ENCODE results near the gene MRC2.
"Not testable (repeated sequence)": the region's sequence is repeated elsewhere in the genome, so short reads cannot be mapped to it uniquely, and the experiment has no call there.

MRC2 gene

GRCh38 chr17:62627219-62627903, at the start of gene MRC2:
TSS of gene MRC2 (plus strand) at chr17:62627670. CDS start at chr17:62627803, 133 bp downstream.
- Mint-ChIP-seq H3K36me3 (no peaks in the 10 kb centered on the region), H3K27me3 (no peaks in the 10 kb centered on the region), H3K9me3 (ENCODE audit: low read depth) (no peaks in the 10 kb centered on the region), H3K4me1 (ENCODE audit: low read depth) (peaks cover 23% of the 10 kb centered on the region), H3K27ac (peak within 1 kb of the TSS; percentile 85), H3K4me3 (peak within 1 kb of the TSS; percentile 92)

DNA sequence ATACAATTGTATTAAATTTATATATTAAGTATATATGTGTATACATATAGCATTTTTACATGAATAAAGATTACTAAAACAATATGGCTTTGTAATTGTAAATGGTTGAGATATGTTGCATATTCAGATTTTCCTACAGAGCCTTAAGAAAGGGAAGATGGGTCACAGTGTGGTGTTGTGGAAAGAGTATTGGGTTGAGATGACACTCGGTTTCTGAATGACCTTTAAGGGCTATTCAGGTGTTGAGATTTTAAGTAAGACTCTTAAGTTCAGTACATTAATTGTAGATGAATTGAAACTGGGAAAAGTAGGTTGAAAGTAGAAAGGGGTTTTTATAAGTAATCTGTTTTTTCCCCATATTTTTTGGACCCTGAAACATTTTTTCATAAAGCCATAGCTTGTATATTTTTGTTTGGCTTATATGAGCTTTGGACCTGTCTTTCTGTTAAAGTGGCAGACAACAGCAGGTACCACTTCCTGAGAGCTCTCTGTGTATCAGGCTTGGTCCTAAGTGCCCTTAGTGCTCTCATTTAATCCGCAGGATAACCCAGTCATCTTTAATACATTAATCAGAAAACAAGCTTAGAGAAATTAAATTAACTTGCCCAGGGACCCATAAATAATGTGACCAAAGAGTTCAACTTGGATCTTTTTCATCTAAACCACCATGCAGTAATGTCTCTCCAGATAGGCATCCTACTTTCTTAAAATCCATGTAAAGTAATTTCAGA, 48.5 kb upstream of the MRC2 start:
- H3K27ac Mint-ChIP-seq = peak overlapping the region; percentile 24
- no peak overlapping the region for H3K4me3 Mint-ChIP-seq
- H3K4me1 Mint-ChIP-seq (ENCODE audit: low read depth) = peaks cover 2% of the 10 kb centered on the region
- peaks cover 7% of the 10 kb centered on the region for H3K36me3 Mint-ChIP-seq
- no peaks in the 10 kb centered on the region for H3K9me3 Mint-ChIP-seq (ENCODE audit: low read depth)
- no peaks in the 10 kb centered on the region for H3K27me3 Mint-ChIP-seq

DNA sequence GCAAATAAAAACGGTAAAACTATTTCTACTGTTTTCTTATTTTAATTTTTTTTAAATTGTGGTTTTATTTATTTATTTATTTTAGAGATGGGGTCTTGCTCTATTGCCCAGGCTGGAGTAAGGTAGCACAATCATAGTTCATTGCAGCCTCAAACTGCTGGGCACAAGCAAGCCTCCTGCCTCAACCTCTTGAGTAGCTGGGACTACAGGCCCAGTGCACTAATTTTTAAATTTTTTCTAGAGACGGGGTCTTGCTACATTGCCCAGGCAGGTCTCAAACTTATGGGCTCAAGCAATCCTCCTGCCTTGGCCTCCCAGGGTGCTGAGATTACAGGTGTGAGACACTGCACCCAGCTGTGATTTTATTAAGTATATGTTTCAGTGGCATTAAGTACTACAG, 46.5 kb upstream of the MRC2 start:
- H3K36me3 Mint-ChIP-seq = peaks cover 5% of the 10 kb centered on the region
- no peaks in the 10 kb centered on the region for H3K27me3 Mint-ChIP-seq
- H3K4me3 Mint-ChIP-seq = no peak overlapping the region
- H3K27ac Mint-ChIP-seq = no peak overlapping the region
- no peaks in the 10 kb centered on the region for H3K9me3 Mint-ChIP-seq (ENCODE audit: low read depth)
- H3K4me1 Mint-ChIP-seq (ENCODE audit: low read depth) = peaks cover 2% of the 10 kb centered on the region

GRCh38 chr17:62581764-62582163, 45.7 kb upstream of the MRC2 start:
- H3K27ac Mint-ChIP-seq = no peak overlapping the region
- no peak overlapping the region for H3K4me3 Mint-ChIP-seq
- peaks cover 2% of the 10 kb centered on the region for H3K4me1 Mint-ChIP-seq (ENCODE audit: low read depth)
- H3K27me3 Mint-ChIP-seq = no peaks in the 10 kb centered on the region
- peaks cover 5% of the 10 kb centered on the region for H3K36me3 Mint-ChIP-seq
- no peaks in the 10 kb centered on the region for H3K9me3 Mint-ChIP-seq (ENCODE audit: low read depth)

- Mint-ChIP-seq H3K27me3 (no peaks in the 10 kb centered on the region), H3K4me1 (ENCODE audit: low read depth) (peaks cover 2% of the 10 kb centered on the region), H3K9me3 (ENCODE audit: low read depth) (no peaks in the 10 kb centered on the region), H3K4me3 (no peak overlapping the region), H3K36me3 (no peaks in the 10 kb centered on the region), H3K27ac (no peak overlapping the region)
These were observed 39.9 kb upstream of the MRC2 start for GRCh38 chr17:62587554-62587953.

- Mint-ChIP-seq H3K27me3 (no peaks in the 10 kb centered on the region), H3K9me3 (ENCODE audit: low read depth) (no peaks in the 10 kb centered on the region), H3K4me1 (ENCODE audit: low read depth) (no peaks in the 10 kb centered on the region), H3K36me3 (peaks cover 2% of the 10 kb centered on the region), H3K27ac (no peak overlapping the region), H3K4me3 (no peak overlapping the region)
These were observed 39.4 kb upstream of the MRC2 start for GRCh38 chr17:62588109-62588508.

GRCh38 chr17:62591333-62591732, 36.1 kb upstream of the MRC2 start:
- H3K4me3 Mint-ChIP-seq = no peak overlapping the region
- peaks cover 5% of the 10 kb centered on the region for H3K36me3 Mint-ChIP-seq
- no peaks in the 10 kb centered on the region for H3K9me3 Mint-ChIP-seq (ENCODE audit: low read depth)
- no peaks in the 10 kb centered on the region for H3K4me1 Mint-ChIP-seq (ENCODE audit: low read depth)
- no peak overlapping the region for H3K27ac Mint-ChIP-seq
- no peaks in the 10 kb centered on the region for H3K27me3 Mint-ChIP-seq

GRCh38 chr17:62591822-62592221, 35.6 kb upstream of the MRC2 start:
- not testable (repeated sequence) for H3K4me1 Mint-ChIP-seq (ENCODE audit: low read depth); H3K27me3 Mint-ChIP-seq; H3K36me3 Mint-ChIP-seq; H3K4me3 Mint-ChIP-seq; H3K9me3 Mint-ChIP-seq (ENCODE audit: low read depth); H3K27ac Mint-ChIP-seq

DNA sequence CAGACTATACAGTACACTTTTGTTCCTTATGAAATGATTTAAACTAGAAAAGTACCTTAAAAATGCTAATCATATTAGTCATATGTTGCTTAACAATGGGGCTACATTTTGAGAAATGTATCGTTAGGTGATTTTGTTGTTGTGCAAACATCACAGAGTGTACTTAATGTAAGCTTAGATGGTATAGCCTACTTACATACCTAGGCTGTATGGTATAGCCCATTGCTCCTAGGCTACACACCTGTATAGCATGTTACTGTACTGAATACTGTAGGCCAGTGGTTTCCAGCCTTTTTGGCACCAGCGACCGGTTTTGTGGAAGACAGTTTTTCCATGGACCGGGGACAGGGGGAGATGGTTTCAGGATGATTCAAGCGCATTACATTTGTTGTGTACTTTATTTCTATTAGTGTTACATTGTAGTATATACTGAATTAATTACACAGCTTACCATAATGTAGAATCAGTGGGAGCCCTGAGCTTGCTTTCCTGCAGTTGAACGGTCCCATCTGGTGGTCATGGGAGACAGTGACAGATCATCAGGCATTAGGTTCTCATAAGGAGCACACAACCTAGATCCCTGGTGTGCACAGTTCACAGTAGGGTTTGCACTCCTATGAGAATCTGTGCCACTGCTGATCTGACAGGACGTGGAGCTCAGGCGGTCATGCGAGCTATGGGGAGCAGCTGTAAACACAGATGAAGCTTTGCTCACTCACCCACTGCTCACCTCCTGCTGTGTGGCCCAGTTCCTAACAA, 35.0 kb upstream of the MRC2 start:
- Mint-ChIP-seq H3K4me3 (no peak overlapping the region), H3K4me1 (ENCODE audit: low read depth) (no peaks in the 10 kb centered on the region), H3K27me3 (no peaks in the 10 kb centered on the region), H3K27ac (peak overlapping the region; percentile 23), H3K36me3 (peaks cover 15% of the 10 kb centered on the region), H3K9me3 (ENCODE audit: low read depth) (no peaks in the 10 kb centered on the region)

DNA sequence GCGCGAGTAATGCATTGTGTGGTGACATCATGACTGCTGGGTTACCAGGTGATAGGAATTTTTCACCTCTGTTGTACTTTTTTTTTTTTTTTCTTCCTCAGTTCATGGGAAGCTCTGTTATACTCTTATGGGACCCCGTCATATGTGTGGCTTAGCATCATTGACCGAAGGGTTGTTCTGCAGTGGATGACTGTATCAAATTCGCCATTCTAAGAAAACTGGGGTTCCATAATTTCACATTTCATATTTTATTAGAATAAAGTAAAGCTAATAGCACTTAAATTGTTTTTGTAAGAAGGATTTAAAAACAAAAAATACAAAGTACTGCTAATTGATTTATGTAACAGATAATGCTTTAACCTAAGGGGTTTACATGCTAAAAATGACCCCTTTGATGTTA, 32.0 kb upstream of the MRC2 start:
- Mint-ChIP-seq H3K27me3 (no peaks in the 10 kb centered on the region), H3K9me3 (ENCODE audit: low read depth) (no peaks in the 10 kb centered on the region), H3K4me1 (ENCODE audit: low read depth) (no peaks in the 10 kb centered on the region), H3K27ac (no peak overlapping the region), H3K36me3 (peaks cover 17% of the 10 kb centered on the region), H3K4me3 (no peak overlapping the region)

GRCh38 chr17:62596662-62597061, 30.8 kb upstream of the MRC2 start:
- no peaks in the 10 kb centered on the region for H3K27me3 Mint-ChIP-seq
- peaks cover 20% of the 10 kb centered on the region for H3K36me3 Mint-ChIP-seq
- no peaks in the 10 kb centered on the region for H3K9me3 Mint-ChIP-seq (ENCODE audit: low read depth)
- H3K27ac Mint-ChIP-seq = no peak overlapping the region
- H3K4me3 Mint-ChIP-seq = no peak overlapping the region
- no peaks in the 10 kb centered on the region for H3K4me1 Mint-ChIP-seq (ENCODE audit: low read depth)

GRCh38 chr17:62597150-62597549, 30.3 kb upstream of the MRC2 start:
- H3K27ac Mint-ChIP-seq = no peak overlapping the region
- no peaks in the 10 kb centered on the region for H3K27me3 Mint-ChIP-seq
- H3K4me1 Mint-ChIP-seq (ENCODE audit: low read depth) = no peaks in the 10 kb centered on the region
- peaks cover 20% of the 10 kb centered on the region for H3K36me3 Mint-ChIP-seq
- H3K4me3 Mint-ChIP-seq = no peak overlapping the region
- H3K9me3 Mint-ChIP-seq (ENCODE audit: low read depth) = no peaks in the 10 kb centered on the region

DNA sequence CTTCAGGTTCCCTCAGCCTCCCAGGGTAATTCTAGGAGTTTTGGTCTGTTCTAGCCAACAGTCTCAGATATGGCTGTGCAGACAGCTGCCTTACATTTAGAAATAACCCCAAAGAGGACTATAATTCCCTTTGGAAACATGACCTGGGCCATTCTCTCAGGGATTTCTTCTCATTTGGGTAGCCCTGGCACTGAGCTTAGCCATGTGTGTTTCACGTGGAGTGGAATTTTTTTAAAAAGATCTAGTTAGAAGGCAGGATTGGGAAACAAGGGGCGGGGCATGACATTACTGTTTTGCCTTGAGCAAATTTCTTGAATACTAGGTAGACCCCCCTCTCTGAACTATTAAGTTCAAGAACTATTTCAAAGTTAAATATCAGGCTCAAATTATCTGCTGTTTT, 29.6 kb upstream of the MRC2 start:
- H3K36me3 Mint-ChIP-seq = peaks cover 19% of the 10 kb centered on the region
- H3K9me3 Mint-ChIP-seq (ENCODE audit: low read depth) = no peaks in the 10 kb centered on the region
- no peaks in the 10 kb centered on the region for H3K27me3 Mint-ChIP-seq
- H3K4me1 Mint-ChIP-seq (ENCODE audit: low read depth) = no peaks in the 10 kb centered on the region
- H3K27ac Mint-ChIP-seq = no peak overlapping the region
- H3K4me3 Mint-ChIP-seq = no peak overlapping the region

GRCh38 chr17:62599964-62600657, 27.4 kb upstream of the MRC2 start:
- Mint-ChIP-seq H3K36me3 (peaks cover 17% of the 10 kb centered on the region), H3K27ac (no peak overlapping the region), H3K9me3 (ENCODE audit: low read depth) (no peaks in the 10 kb centered on the region), H3K4me1 (ENCODE audit: low read depth) (no peaks in the 10 kb centered on the region), H3K4me3 (no peak overlapping the region), H3K27me3 (no peaks in the 10 kb centered on the region)

- H3K36me3 Mint-ChIP-seq = peaks cover 17% of the 10 kb centered on the region
- no peak overlapping the region for H3K27ac Mint-ChIP-seq
- H3K27me3 Mint-ChIP-seq = no peaks in the 10 kb centered on the region
- H3K9me3 Mint-ChIP-seq (ENCODE audit: low read depth) = no peaks in the 10 kb centered on the region
- H3K4me1 Mint-ChIP-seq (ENCODE audit: low read depth) = no peaks in the 10 kb centered on the region
- H3K4me3 Mint-ChIP-seq = no peak overlapping the region
These were observed 26.7 kb upstream of the MRC2 start for GRCh38 chr17:62600805-62601204.

Measured in activated naive CD8-positive, alpha-beta T cell (primary cell).